H9 (cell line): ENCODE data around the gene MRPL21. TPM values are rescaled to one million over a fixed set of nuclear protein-coding genes. Genes with fewer than 3 reads are reported as not detected.

Experiments used
- DNase-seq: peaks from one replicate; pipeline ENCODE4 v3.0.0-alpha.2; 2017
- H2AFZ ChIP-seq: one replicate; pipeline ENCODE4 v1.6.1; 2013; ENCODE audit warnings: mild to moderate bottlenecking, low read length, control low read depth, moderate library complexity
- H2AK5ac ChIP-seq: 2 replicates; pipeline ENCODE4 v1.6.1; 2013; ENCODE audit warnings: low read length, control low read depth, mixed read lengths; ENCODE audit not compliant: insufficient read length
- H2BK120ac ChIP-seq: one replicate; pipeline ENCODE4 v1.6.1; 2013; ENCODE audit warnings: low read depth, mild to moderate bottlenecking, low read length, control low read depth, inconsistent platforms; ENCODE audit not compliant: poor library complexity, severe bottlenecking
- H2BK12ac ChIP-seq: 2 replicates; pipeline ENCODE4 v1.6.1; 2013; ENCODE audit warnings: low read length, control low read depth, mixed read lengths, low read depth; ENCODE audit not compliant: insufficient read length
- H2BK15ac ChIP-seq: 2 replicates; pipeline ENCODE4 v1.6.1; 2013; ENCODE audit warnings: low read depth, low read length, control low read depth
- H2BK20ac ChIP-seq: one replicate; pipeline ENCODE4 v1.6.1; 2013; ENCODE audit warnings: low read depth, mild to moderate bottlenecking, low read length, control low read depth, inconsistent platforms; ENCODE audit not compliant: poor library complexity, severe bottlenecking
- H2BK5ac ChIP-seq: 2 replicates; pipeline ENCODE4 v1.6.1; 2013; ENCODE audit warnings: low read length, control low read depth, mixed read lengths; ENCODE audit not compliant: insufficient read length
- H3K14ac ChIP-seq: 2 replicates; pipeline ENCODE4 v1.6.1; 2013; ENCODE audit warnings: low read length, control low read depth; ENCODE audit not compliant: insufficient read depth
- H3K18ac ChIP-seq: 2 replicates; pipeline ENCODE4 v1.6.1; 2013; ENCODE audit warnings: low read depth, mild to moderate bottlenecking, mixed read lengths, low read length, control low read depth; ENCODE audit not compliant: insufficient read length
- H3K23ac ChIP-seq: 2 replicates; pipeline ENCODE4 v1.6.1; 2013; ENCODE audit warnings: low read length, control low read depth, mixed read lengths, low read depth; ENCODE audit not compliant: insufficient read length
- H3K23me2 ChIP-seq: 2 replicates; pipeline ENCODE4 v1.6.1; 2013; ENCODE audit warnings: low read depth, mild to moderate bottlenecking, mixed read lengths, low read length, control low read depth; ENCODE audit not compliant: insufficient read length, poor library complexity, severe bottlenecking
- H3K27ac ChIP-seq: 2 replicates; pipeline ENCODE4 v1.5.1; 2013; ENCODE audit warnings: low read length, control low read depth, mixed read lengths, low read depth; ENCODE audit not compliant: insufficient read length
- H3K27me3 ChIP-seq: 2 replicates; pipeline ENCODE4 v1.6.1; 2013; ENCODE audit warnings: low read length, control low read depth, inconsistent platforms; ENCODE audit not compliant: insufficient read depth
- H3K4ac ChIP-seq: 2 replicates; pipeline ENCODE4 v1.6.1; 2013; ENCODE audit warnings: low read depth, mild to moderate bottlenecking, control low read depth, inconsistent platforms, low read length, moderate library complexity
- H3K4me1 ChIP-seq: 2 replicates; pipeline ENCODE4 v1.6.1; 2013; ENCODE audit warnings: low read length, control low read depth, inconsistent platforms; ENCODE audit not compliant: insufficient read depth
- H3K4me2 ChIP-seq: 2 replicates; pipeline ENCODE4 v1.6.1; 2013; ENCODE audit warnings: low read length, control low read depth, mixed read lengths; ENCODE audit not compliant: insufficient read length, insufficient read depth
- H3K56ac ChIP-seq: 2 replicates; pipeline ENCODE4 v1.6.1; 2013; ENCODE audit warnings: low read depth, mild to moderate bottlenecking, mixed read lengths, low read length, control low read depth; ENCODE audit not compliant: insufficient read length
- H3K79me1 ChIP-seq: 2 replicates; pipeline ENCODE4 v1.6.1; 2013; ENCODE audit warnings: low read depth, mild to moderate bottlenecking, moderate library complexity, low read length, control low read depth, inconsistent platforms; ENCODE audit not compliant: insufficient read depth, poor library complexity, severe bottlenecking
- H3K79me2 ChIP-seq: 2 replicates; pipeline ENCODE4 v1.6.1; 2013; ENCODE audit warnings: low read length, control low read depth, inconsistent platforms; ENCODE audit not compliant: insufficient read depth
- H3K9ac ChIP-seq: 2 replicates; pipeline ENCODE4 v1.6.1; 2013; ENCODE audit warnings: low read length, control low read depth, mixed read lengths; ENCODE audit not compliant: insufficient read length; ENCODE audit errors: extremely low read depth
- H3K9me3 ChIP-seq: one replicate; pipeline ENCODE4 v1.6.1; 2013; ENCODE audit warnings: low read depth, low read length, inconsistent platforms; ENCODE audit not compliant: control insufficient read depth
- H3T11ph ChIP-seq: one replicate; pipeline ENCODE4 v1.6.1; 2013; ENCODE audit warnings: mild to moderate bottlenecking, low read length, control low read depth, inconsistent platforms
- H4K20me1 ChIP-seq: one replicate; pipeline ENCODE4 v1.6.1; 2013; ENCODE audit not compliant: control insufficient read depth, insufficient read length, insufficient read depth
- H4K5ac ChIP-seq: 2 replicates; pipeline ENCODE4 v1.6.1; 2013; ENCODE audit warnings: low read depth, mild to moderate bottlenecking, mixed read lengths, low read length, control low read depth; ENCODE audit not compliant: insufficient read length
- H4K8ac ChIP-seq: replicated peaks from 2 replicates; pipeline ENCODE4 v1.6.1; 2013; ENCODE audit warnings: low read length, control low read depth, mixed read lengths, low read depth; ENCODE audit not compliant: insufficient read length
- H4K91ac ChIP-seq: 2 replicates; pipeline ENCODE4 v1.6.1; 2013; ENCODE audit warnings: low read depth, mild to moderate bottlenecking, moderate library complexity, mixed read lengths, low read length, control low read depth; ENCODE audit not compliant: insufficient read length
- H3K27ac Mint-ChIP-seq, 3 experiments: 2 replicates in 2 of 3; 3 replicates in 1 of 3; pipeline ENCODE4 v1.8.0; 2020 to 2021; ENCODE audit warnings: mixed read lengths in 3 of 3, mild to moderate bottlenecking in 1 of 3, moderate library complexity in 1 of 3
- H3K27me3 Mint-ChIP-seq: 2 replicates; pipeline ENCODE4 v1.8.0; 2021; ENCODE audit warnings: low read depth, mild to moderate bottlenecking, moderate library complexity, mixed read lengths
- H3K36me3 Mint-ChIP-seq, 3 experiments: 2 replicates in 2 of 3; 3 replicates in 1 of 3; pipeline ENCODE4 v1.8.0; 2020 to 2021; ENCODE audit warnings: low read depth in 3 of 3, mixed read lengths in 3 of 3; ENCODE audit not compliant: insufficient read depth in 1 of 3
- H3K4me1 Mint-ChIP-seq, 2 experiments: 2 replicates each; pipeline ENCODE4 v1.8.0; 2020; ENCODE audit warnings: mixed read lengths in 2 of 2
- H3K4me3 Mint-ChIP-seq, 2 experiments: 2 replicates in 1 of 2; 3 replicates in 1 of 2; pipeline ENCODE4 v1.8.0; 2020 to 2021; ENCODE audit warnings: mild to moderate bottlenecking in 2 of 2, mixed read lengths in 2 of 2, moderate library complexity in 1 of 2
- H3K9me3 Mint-ChIP-seq, 2 experiments: 2 replicates in 1 of 2; 3 replicates in 1 of 2; pipeline ENCODE4 v1.8.0; 2020; ENCODE audit warnings: mild to moderate bottlenecking in 2 of 2, mixed read lengths in 2 of 2, moderate library complexity in 1 of 2
- WGBS: extraction: QIAGEN DNeasy Blood & Tissue Kit; methylation state at CpG from one replicate; pipeline ENCODE4 v1.1.7; 2013; ENCODE audit warnings: missing lambda C conversion rate, low lambda C conversion rate, mixed read lengths; ENCODE audit not compliant: insufficient read length; ENCODE audit errors: extremely low coverage; 5-methylcytosine and 5-hydroxymethylcytosine counted together
- total RNA-seq: library from RNA; stranded (reverse); gene quantifications from 2 replicates; pipeline ENCODE4 v1.2.1, GENCODE V29; 2021
- TF ChIP-seq, protein P1 (sequence below): fragments of 200-600 bp; sonication (generic); conservative IDR thresholded peaks from 3 replicates; pipeline ENCODE4 v1.8.0; 2021; ENCODE audit warnings: antibody characterized with exemption, mild to moderate bottlenecking

Gene MRPL21
- total RNA-seq, 1 experiment from 2014 or later = 91.5 TPM

DNA sequence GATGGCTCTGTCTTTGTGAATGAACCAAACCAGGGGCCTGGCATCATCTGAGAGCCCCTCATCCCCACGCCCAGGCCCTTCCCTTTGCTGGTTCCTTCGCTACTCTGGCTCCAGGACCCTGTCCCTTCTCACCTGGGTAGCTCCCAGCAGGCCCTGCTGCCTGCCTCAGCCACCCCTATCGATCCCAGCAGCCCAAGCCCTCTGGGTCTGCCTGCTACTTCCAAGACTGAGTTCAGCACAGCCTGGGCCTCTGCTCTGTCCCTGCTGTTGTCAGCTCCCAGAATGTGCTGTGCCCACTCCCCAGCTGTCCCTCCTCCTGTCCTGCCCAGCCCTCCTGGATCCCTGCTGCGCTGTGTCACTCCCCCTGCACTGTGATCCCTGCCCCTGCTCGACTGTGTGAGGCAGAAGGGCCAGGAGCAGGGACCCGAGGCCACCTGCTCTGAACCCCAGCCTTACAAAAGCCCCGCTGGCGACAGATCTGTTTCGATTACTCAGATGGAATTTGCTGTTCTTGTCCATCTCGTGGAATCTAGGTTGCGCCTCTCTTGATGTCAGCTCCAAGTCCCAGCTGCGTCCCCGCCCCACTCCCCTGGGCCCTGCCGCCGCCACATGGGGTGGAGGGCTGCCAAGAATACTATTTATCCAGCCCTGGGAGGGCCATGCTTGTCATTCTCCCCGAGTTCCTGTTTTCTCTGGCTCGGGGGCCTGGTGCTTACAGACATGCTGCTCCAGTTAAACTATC, 13.0 kb downstream of the MRPL21 start:
- Histone ChIP-seq H3K27ac (no peak overlapping the region), H2BK5ac (no peak overlapping the region), H2BK15ac (no peak overlapping the region), H3K14ac (no peak overlapping the region), H3T11ph (no peak overlapping the region), H2BK12ac (no peak overlapping the region), H3K4me1 (no peaks in the 10 kb centered on the region), H3K9me3 (no peaks in the 10 kb centered on the region), H3K4ac (no peak overlapping the region), H3K18ac (no peak overlapping the region), H3K56ac (no peak overlapping the region), H3K4me2 (no peak overlapping the region), H2AFZ (no peak overlapping the region), H3K79me2 (no peaks in the 10 kb centered on the region), H2BK120ac (no peak overlapping the region), H3K23ac (no peak overlapping the region), H3K79me1 (no peaks in the 10 kb centered on the region), H4K5ac (no peak overlapping the region), H4K91ac (no peak overlapping the region), H2BK20ac (no peak overlapping the region), H4K20me1 (no peaks in the 10 kb centered on the region), H4K8ac (no peak overlapping the region), H3K9ac (no peak overlapping the region), H2AK5ac (no peak overlapping the region), H3K23me2 (no peaks in the 10 kb centered on the region), H3K27me3 (no peaks in the 10 kb centered on the region)
- TF ChIP-seq, protein P1, sequence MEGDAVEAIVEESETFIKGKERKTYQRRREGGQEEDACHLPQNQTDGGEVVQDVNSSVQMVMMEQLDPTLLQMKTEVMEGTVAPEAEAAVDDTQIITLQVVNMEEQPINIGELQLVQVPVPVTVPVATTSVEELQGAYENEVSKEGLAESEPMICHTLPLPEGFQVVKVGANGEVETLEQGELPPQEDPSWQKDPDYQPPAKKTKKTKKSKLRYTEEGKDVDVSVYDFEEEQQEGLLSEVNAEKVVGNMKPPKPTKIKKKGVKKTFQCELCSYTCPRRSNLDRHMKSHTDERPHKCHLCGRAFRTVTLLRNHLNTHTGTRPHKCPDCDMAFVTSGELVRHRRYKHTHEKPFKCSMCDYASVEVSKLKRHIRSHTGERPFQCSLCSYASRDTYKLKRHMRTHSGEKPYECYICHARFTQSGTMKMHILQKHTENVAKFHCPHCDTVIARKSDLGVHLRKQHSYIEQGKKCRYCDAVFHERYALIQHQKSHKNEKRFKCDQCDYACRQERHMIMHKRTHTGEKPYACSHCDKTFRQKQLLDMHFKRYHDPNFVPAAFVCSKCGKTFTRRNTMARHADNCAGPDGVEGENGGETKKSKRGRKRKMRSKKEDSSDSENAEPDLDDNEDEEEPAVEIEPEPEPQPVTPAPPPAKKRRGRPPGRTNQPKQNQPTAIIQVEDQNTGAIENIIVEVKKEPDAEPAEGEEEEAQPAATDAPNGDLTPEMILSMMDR = no peak
- Mint-ChIP-seq H3K4me1 (peaks cover 5 to 11% of the 10 kb centered on the region in 2 experiments; a peak in 3 of 4 replicates), H3K27ac (peak overlapping the region in 2 of 3 experiments; percentile 39 to 70; a peak in 2 of 7 replicates), H3K36me3 (peaks cover 21 to 42% (median 28%) of the 10 kb centered on the region in 3 experiments), H3K9me3 (no peaks in the 10 kb centered on the region), H3K4me3 (peak overlapping the region in 1 of 2 experiments; percentile 29; a peak in 2 of 5 replicates), H3K27me3 (no peaks in the 10 kb centered on the region)
- DNase-seq = no peak
- WGBS = no CpG with 5 or more reads among the region's 17 CpGs
